Transverse colon (tissue), 4 donors: ENCODE measurements around the gene ZFHX3. TPM values are rescaled to one million over a fixed set of nuclear protein-coding genes. Genes with fewer than 3 reads are reported as not detected.

Experiments used
- DNase-seq: peaks from one replicate; pipeline ENCODE4 v3.0.0-alpha.2; 2019
- H3K27ac ChIP-seq, 4 donors: fragments of 200-600 bp; sonication (generic); 2 replicates each; pipeline ENCODE4 v1.5.1; 2016 to 2018; ENCODE audit warnings: inconsistent platforms in 4 of 4
- H3K27me3 ChIP-seq: fragments of 200-600 bp; sonication (generic); 2 replicates; pipeline ENCODE4 v1.5.1; 2017; ENCODE audit warnings: inconsistent platforms
- H3K36me3 ChIP-seq, 4 donors: fragments of 200-600 bp; sonication (generic); 2 replicates each; pipeline ENCODE4 v1.5.1; 2017 to 2019; ENCODE audit warnings: inconsistent platforms in 4 of 4
- H3K4me1 ChIP-seq, 4 donors: fragments of 200-600 bp; sonication (generic); 2 replicates each; pipeline ENCODE4 v1.5.1; 2017 to 2020; ENCODE audit warnings: inconsistent platforms in 4 of 4
- H3K4me3 ChIP-seq, 4 donors: fragments of 200-600 bp; sonication (generic); 1 replicate in 1 of 4; 2 replicates in 3 of 4; pipeline versions ENCODE4 v1.5.1 to v1.6.1; 2017 to 2019; ENCODE audit warnings: inconsistent platforms in 4 of 4
- H3K9me3 ChIP-seq, 2 donors: fragments of 200-600 bp; sonication (generic); 2 replicates each; pipeline ENCODE4 v1.5.1; 2017 to 2019; ENCODE audit warnings: inconsistent platforms in 2 of 2
- CTCF ChIP-seq, 5 experiments: fragments of 200-600 bp in 3 of 5; fragments of 450-650 bp in 2 of 5; sonication (generic) in 3 of 5; IDR thresholded peaks; 1 replicate in 2 of 5; 2 replicates in 3 of 5; pipeline ENCODE4 v1.5.1; 2016 to 2017; ENCODE audit warnings: antibody characterized with exemption in 5 of 5, inconsistent platforms in 3 of 5, mild to moderate bottlenecking in 2 of 5, moderate library complexity in 1 of 5
- EP300 ChIP-seq: sonication (generic); formaldehyde crosslinking; IDR thresholded peaks from one replicate; pipeline ENCODE4 v1.6.1; 2017; ENCODE audit warnings: antibody characterized with exemption, low read depth
- POLR2A ChIP-seq: fragments of 450-650 bp; IDR thresholded peaks from one replicate; pipeline ENCODE4 v1.6.1; 2016; ENCODE audit warnings: antibody characterized with exemption, mild to moderate bottlenecking, moderate library complexity
- POLR2AphosphoS5 ChIP-seq, 3 donors: sonication (generic); formaldehyde crosslinking; IDR thresholded peaks; one replicate each; pipeline ENCODE4 v1.6.1; 2016; ENCODE audit warnings: antibody characterized with exemption in 3 of 3
- WGBS, 2 donors: methylation state at CpG; one replicate each; pipeline ENCODE4 v1.1.5; 2018; ENCODE audit warnings: low coverage in 1 of 2; 5-methylcytosine and 5-hydroxymethylcytosine counted together
- in situ Hi-C, 4 donors: fragments of 200-750 bp; cut with MboI; loops; one replicate each; pipeline versions ENCODE4 v1.15.0 to v1.15.1; 2017; ENCODE audit warnings: low sequenced_read_pairs in 3 of 4, low pct_ligation_motif_present in 1 of 4, low pct_unique_long_range_greater_than_20kb in 1 of 4
- intact Hi-C: fragments of 100-400 bp; cut with DNase I; formaldehyde crosslinking; loops from one replicate; pipeline ENCODE4 v1.15.1; 2023; ENCODE audit warnings: low total_unique reads
- total RNA-seq, 4 donors: library from RNA; depleted of rRNA; stranded (reverse); fragments of >200 nt; gene quantifications; one replicate each; pipeline ENCODE4 v1.1.0, GENCODE V29; 2016

Gene ZFHX3
- total RNA-seq, 4 donors from 2014 or later, result 12.3 to 23.7 (median 15.3) TPM

DNA sequence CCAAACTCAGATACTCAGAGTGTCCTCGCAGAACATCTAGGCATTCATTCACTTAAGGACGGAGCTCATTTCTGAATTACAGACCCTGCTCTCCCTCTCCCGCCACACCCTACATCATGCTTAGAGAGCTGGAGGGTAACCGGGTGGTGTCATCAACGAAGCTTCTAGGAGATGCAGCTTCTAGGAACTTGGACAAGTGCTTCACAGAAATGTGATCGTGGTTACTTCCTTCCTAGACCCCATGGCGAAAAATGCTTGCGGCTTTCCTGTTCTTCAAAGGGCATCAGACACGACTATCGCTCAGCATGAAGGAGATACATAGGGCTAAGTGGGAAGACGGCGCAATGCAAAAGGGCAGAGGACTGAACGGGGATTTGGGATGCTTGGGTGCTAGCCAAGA lies 126.8 kb downstream of the ZFHX3 start:
- Histone ChIP-seq H3K36me3 (no peaks in the 10 kb centered on the region), H3K27ac (no peak overlapping the region), H3K4me1 (peaks cover 0 to 6% (median 0%) of the 10 kb centered on the region in 4 donors), H3K9me3 (no peaks in the 10 kb centered on the region), H3K4me3 (no peak overlapping the region), H3K27me3 (no peaks in the 10 kb centered on the region)
- no peak for TF ChIP-seq POLR2AphosphoS5 (IDR thresholded peaks at IDR 0.05)
- TF ChIP-seq EP300, result no peak
- TF ChIP-seq CTCF (IDR thresholded peaks at IDR 0.05), result no peak
- TF ChIP-seq POLR2A, result no peak
- in situ Hi-C loops (no loop called here), intact Hi-C loops (no loop called here)
- WGBS, 2 donors, result 81 to 87% methylated on average over 8 to 13 of the region's 13 CpGs
- DNase-seq, result no peak

GRCh38 chr16:72917051-72917450 lies 130.9 kb downstream of the ZFHX3 start:
- Histone ChIP-seq H3K27ac (no peak overlapping the region), H3K9me3 (no peaks in the 10 kb centered on the region), H3K27me3 (no peaks in the 10 kb centered on the region), H3K4me1 (peaks cover 0 to 19% (median 11%) of the 10 kb centered on the region in 4 donors), H3K4me3 (no peak overlapping the region), H3K36me3 (no peaks in the 10 kb centered on the region)
- 93 to 98% methylated on average over 7 of the region's 7 CpGs for WGBS, 2 donors
- intact Hi-C loops (no loop called here), in situ Hi-C loops (no loop called here)
- no peak for DNase-seq
- no peak for TF ChIP-seq CTCF (IDR thresholded peaks at IDR 0.05)

DNA sequence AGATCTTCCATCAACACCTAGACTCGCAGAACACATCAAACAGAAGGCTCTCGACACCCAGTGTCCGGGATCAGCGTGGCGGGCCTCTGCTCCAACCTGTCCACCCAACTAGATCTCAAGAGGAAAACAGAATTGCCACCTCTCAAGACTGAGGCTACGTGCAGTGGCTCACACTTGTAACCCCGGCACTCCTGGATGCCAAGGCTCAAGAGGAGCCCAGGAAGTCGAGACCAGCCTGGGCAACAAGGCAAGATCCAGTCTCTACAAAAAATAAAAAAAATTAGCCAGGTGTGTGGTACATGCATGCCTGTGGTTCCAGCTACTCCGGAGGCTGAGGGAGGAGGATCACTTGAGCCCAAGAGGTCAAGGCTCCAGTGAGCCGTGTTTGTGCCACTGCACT lies 132.6 kb downstream of the ZFHX3 start:
- Histone ChIP-seq H3K27me3 (no peaks in the 10 kb centered on the region), H3K4me3 (no peak overlapping the region), H3K36me3 (no peaks in the 10 kb centered on the region), H3K4me1 (peaks cover 0 to 13% (median 11%) of the 10 kb centered on the region in 4 donors), H3K27ac (no peak overlapping the region), H3K9me3 (no peaks in the 10 kb centered on the region)
- intact Hi-C loops (no loop called here), in situ Hi-C loops (no loop called here)
- 95 to 100% methylated on average over 1 to 10 of the region's 10 CpGs for WGBS, 2 donors
- TF ChIP-seq POLR2A, result no peak
- no peak for TF ChIP-seq EP300
- no peak for TF ChIP-seq CTCF (IDR thresholded peaks at IDR 0.05)
- TF ChIP-seq POLR2AphosphoS5 (IDR thresholded peaks at IDR 0.05), result no peak
- DNase-seq, result no peak

GRCh38 chr16:72913551-72913950 lies 134.4 kb downstream of the ZFHX3 start:
- H3K4me3 ChIP-seq, result no peak overlapping the region
- no peaks in the 10 kb centered on the region for H3K27me3 ChIP-seq
- 40 to 69% methylated on average over 3 of the region's 3 CpGs for WGBS, 2 donors
- no peak for DNase-seq
- H3K36me3 ChIP-seq, result no peaks in the 10 kb centered on the region
- no peaks in the 10 kb centered on the region for H3K9me3 ChIP-seq
- TF ChIP-seq EP300 (no peak), POLR2AphosphoS5 (IDR thresholded peaks at IDR 0.05) (no peak), CTCF (IDR thresholded peaks at IDR 0.05) (no peak)
- peaks cover 0 to 13% (median 11%) of the 10 kb centered on the region in 4 donors for H3K4me1 ChIP-seq
- in situ Hi-C loops, result no loop called here
- intact Hi-C loops, result no loop called here
- H3K27ac ChIP-seq, result no peak overlapping the region
